Measurements from ENCODE around the gene TIMM10. TPM values are rescaled to one million over a fixed set of nuclear protein-coding genes. Genes with fewer than 3 reads are reported as not detected.

The TIMM10 gene
- total RNA-seq, 4 donors from 2014 or later, result 1.6 to 36.8 (median 34.0) TPM; not detected in 1

GRCh38 chr11:57546451-57546850, 15.9 kb upstream of the TIMM10 start:
- Histone ChIP-seq H3K27me3 (no peaks in the 10 kb centered on the region), H3K9me3 (no peaks in the 10 kb centered on the region), H3K4me3 (no peak overlapping the region), H3K4me1 (no peaks in the 10 kb centered on the region), H3K27ac (no peak overlapping the region), H3K36me3 (peaks cover 0 to 12% (median 5%) of the 10 kb centered on the region in 4 donors)
- intact Hi-C loops (cut with DNase I; ENCODE audit: low total_unique reads), result no loop called here
- in situ Hi-C loops (cut with MboI; ENCODE audit: low pct_ligation_motif_present in 1 of 4, low pct_unique_long_range_greater_than_20kb in 1 of 4, low sequenced_read_pairs in 3 of 4), result no loop called here
- 100% methylated on average over 7 of the region's 7 CpGs; no CpG with 5 or more reads in 1 of the 2 donors for WGBS, 2 donors (ENCODE audit: low coverage in 1 of 2)
- TF ChIP-seq EP300 (IDR thresholded peaks at IDR 0.05; ENCODE audit: low read depth) (no peak), POLR2AphosphoS5 (IDR thresholded peaks at IDR 0.05) (no peak), POLR2A (IDR thresholded peaks at IDR 0.05) (no peak), CTCF (IDR thresholded peaks at IDR 0.05) (no peak)
- DNase-seq, result no peak

GRCh38 chr11:57545883-57546282, 15.3 kb upstream of the TIMM10 start:
- no peaks in the 10 kb centered on the region for H3K9me3 ChIP-seq
- no peak overlapping the region for H3K27ac ChIP-seq
- H3K4me3 ChIP-seq, result no peak overlapping the region
- no peaks in the 10 kb centered on the region for H3K4me1 ChIP-seq
- H3K27me3 ChIP-seq, result no peaks in the 10 kb centered on the region
- H3K36me3 ChIP-seq, result peaks cover 0 to 11% (median 5%) of the 10 kb centered on the region in 4 donors
- DNase-seq, result no peak
- intact Hi-C loops (cut with DNase I; ENCODE audit: low total_unique reads) (no loop called here), in situ Hi-C loops (cut with MboI; ENCODE audit: low pct_ligation_motif_present in 1 of 4, low pct_unique_long_range_greater_than_20kb in 1 of 4, low sequenced_read_pairs in 3 of 4) (no loop called here)
- WGBS, 2 donors (ENCODE audit: low coverage in 1 of 2), result 96% methylated on average over 13 of the region's 13 CpGs; no CpG with 5 or more reads in 1 of the 2 donors
- TF ChIP-seq EP300 (IDR thresholded peaks at IDR 0.05; ENCODE audit: low read depth) (no peak), POLR2AphosphoS5 (IDR thresholded peaks at IDR 0.05) (no peak), CTCF (IDR thresholded peaks at IDR 0.05) (no peak), POLR2A (IDR thresholded peaks at IDR 0.05) (no peak)

- no peaks in the 10 kb centered on the region for H3K27me3 ChIP-seq
- H3K27ac ChIP-seq, result no peak overlapping the region
- WGBS, 2 donors (ENCODE audit: low coverage in 1 of 2), result 91 to 92% methylated on average over 5 to 6 of the region's 6 CpGs
- no peaks in the 10 kb centered on the region for H3K9me3 ChIP-seq
- intact Hi-C loops (cut with DNase I; ENCODE audit: low total_unique reads), result no loop called here
- in situ Hi-C loops (cut with MboI; ENCODE audit: low pct_ligation_motif_present in 1 of 4, low pct_unique_long_range_greater_than_20kb in 1 of 4, low sequenced_read_pairs in 3 of 4), result no loop called here
- no peaks in the 10 kb centered on the region for H3K4me1 ChIP-seq
- H3K36me3 ChIP-seq, result no peaks in the 10 kb centered on the region
- no peak overlapping the region for H3K4me3 ChIP-seq
- TF ChIP-seq EP300 (IDR thresholded peaks at IDR 0.05; ENCODE audit: low read depth) (no peak), POLR2A (IDR thresholded peaks at IDR 0.05) (no peak), POLR2AphosphoS5 (IDR thresholded peaks at IDR 0.05) (no peak), CTCF (IDR thresholded peaks at IDR 0.05) (no peak)
- no peak for DNase-seq
Observed at GRCh38 chr11:57544566-57544965, 14.0 kb upstream of the TIMM10 start.

- Histone ChIP-seq H3K27me3 (no peaks in the 10 kb centered on the region), H3K4me1 (no peaks in the 10 kb centered on the region), H3K36me3 (no peaks in the 10 kb centered on the region), H3K9me3 (no peaks in the 10 kb centered on the region), H3K4me3 (no peak overlapping the region), H3K27ac (no peak overlapping the region)
- WGBS, 2 donors (ENCODE audit: low coverage in 1 of 2), result 50% methylated on average over 6 of the region's 6 CpGs; no CpG with 5 or more reads in 1 of the 2 donors
- in situ Hi-C loops (cut with MboI; ENCODE audit: low pct_ligation_motif_present in 1 of 4, low pct_unique_long_range_greater_than_20kb in 1 of 4, low sequenced_read_pairs in 3 of 4), result no loop called here
- DNase-seq, result no peak
- TF ChIP-seq POLR2AphosphoS5 (IDR thresholded peaks at IDR 0.05) (no peak), EP300 (IDR thresholded peaks at IDR 0.05; ENCODE audit: low read depth) (no peak), POLR2A (IDR thresholded peaks at IDR 0.05) (no peak), CTCF (IDR thresholded peaks at IDR 0.05) (no peak)
- intact Hi-C loops (cut with DNase I; ENCODE audit: low total_unique reads), result no loop called here
Observed at GRCh38 chr11:57543593-57543992, 13.0 kb upstream of the TIMM10 start.

Data from transverse colon (tissue), 4 donors.